ENCODE measurements around the gene COL23A1. TPM values are rescaled to one million over a fixed set of nuclear protein-coding genes. Genes with fewer than 3 reads are reported as not detected.

Gene COL23A1
- total RNA-seq, 4 donors from 2014 or later, result 7.9 to 20.4 (median 12.0) TPM

- Histone ChIP-seq H3K27ac (no peak overlapping the region), H3K4me1 (peaks cover 0 to 18% (median 3%) of the 10 kb centered on the region in 4 donors), H3K27me3 (no peaks in the 10 kb centered on the region), H3K36me3 (no peaks in the 10 kb centered on the region), H3K9me3 (no peaks in the 10 kb centered on the region), H3K4me3 (no peak overlapping the region)
- WGBS, 2 donors, result 77 to 87% methylated on average over 18 of the region's 18 CpGs
- no peak for DNase-seq (ENCODE audit: low spot score in 2 of 2)
- TF ChIP-seq EP300 (IDR thresholded peaks at IDR 0.05), result no peak
- no peak for TF ChIP-seq POLR2A (IDR thresholded peaks at IDR 0.05)
- TF ChIP-seq CTCF (IDR thresholded peaks at IDR 0.05), result no peak
These were observed 261.1 kb downstream of the COL23A1 start for GRCh38 chr5:178328826-178329730.

GRCh38 chr5:178327931-178328711 is 262.1 kb downstream of the COL23A1 start:
- WGBS, 2 donors, result 71 to 84% methylated on average over 13 to 15 of the region's 18 CpGs
- DNase-seq (ENCODE audit: low spot score in 2 of 2), result no peak
- H3K4me3 ChIP-seq, result no peak overlapping the region
- H3K9me3 ChIP-seq, result no peaks in the 10 kb centered on the region
- peaks cover 0 to 18% (median 3%) of the 10 kb centered on the region in 4 donors for H3K4me1 ChIP-seq
- no peak for TF ChIP-seq EP300 (IDR thresholded peaks at IDR 0.05)
- no peak for TF ChIP-seq POLR2A (IDR thresholded peaks at IDR 0.05)
- TF ChIP-seq CTCF (IDR thresholded peaks at IDR 0.05), result no peak
- H3K36me3 ChIP-seq, result no peaks in the 10 kb centered on the region
- H3K27me3 ChIP-seq, result no peaks in the 10 kb centered on the region
- no peak overlapping the region for H3K27ac ChIP-seq

- H3K27ac ChIP-seq, result no peak overlapping the region
- WGBS, 2 donors, result 80 to 82% methylated on average over 8 to 10 of the region's 10 CpGs
- no peaks in the 10 kb centered on the region for H3K27me3 ChIP-seq
- H3K4me3 ChIP-seq, result no peak overlapping the region
- peaks cover 0 to 18% (median 3%) of the 10 kb centered on the region in 4 donors for H3K4me1 ChIP-seq
- H3K9me3 ChIP-seq, result no peaks in the 10 kb centered on the region
- no peaks in the 10 kb centered on the region for H3K36me3 ChIP-seq
- TF ChIP-seq CTCF (IDR thresholded peaks at IDR 0.05) (no peak), POLR2A (IDR thresholded peaks at IDR 0.05) (no peak), EP300 (IDR thresholded peaks at IDR 0.05) (no peak)
- no peak for DNase-seq (ENCODE audit: low spot score in 2 of 2)
These were observed 262.7 kb downstream of the COL23A1 start for GRCh38 chr5:178327446-178327845.

GRCh38 chr5:178326374-178326715 is 263.8 kb downstream of the COL23A1 start:
- WGBS, 2 donors, result 50 to 65% methylated on average over 7 of the region's 7 CpGs

More at GRCh38 chr5:178326374-178326715, 263.8 kb downstream of the COL23A1 start:
- H3K9me3 ChIP-seq, result no peaks in the 10 kb centered on the region
- H3K27me3 ChIP-seq, result no peaks in the 10 kb centered on the region
- H3K4me3 ChIP-seq, result no peak overlapping the region
- no peak for DNase-seq (ENCODE audit: low spot score in 2 of 2)
- no peak for TF ChIP-seq POLR2A (IDR thresholded peaks at IDR 0.05)
- no peak for TF ChIP-seq EP300 (IDR thresholded peaks at IDR 0.05)
- TF ChIP-seq CTCF (IDR thresholded peaks at IDR 0.05), result no peak
- no peaks in the 10 kb centered on the region for H3K36me3 ChIP-seq
- H3K27ac ChIP-seq, result no peak overlapping the region
- H3K4me1 ChIP-seq, result peaks cover 0 to 7% (median 0%) of the 10 kb centered on the region in 4 donors

Data from tibial nerve (tissue), 4 donors.